Calu3 (cell line): ENCODE measurements around the gene CASTOR1. TPM values are rescaled to one million over a fixed set of nuclear protein-coding genes. Genes with fewer than 3 reads are reported as not detected.

Experiments
- BruUV-seq: library from RNA; stranded (reverse); fragments of 400-500 nt; replicated peaks from 2 replicates; lab custom pipeline; 2021; lab: Mats Ljungman, UMichigan
- CTCF ChIA-PET: fragments of 300-600 bp; sonication (Branson Sonifier 250); formaldehyde crosslinking; loops from one replicate; lab custom pipeline; 2022; ENCODE audit warnings: antibody characterized with exemption; lab: Charles Lee
- DNase-seq: peaks from one replicate; pipeline ENCODE4 v3.0.0; 2022
- H3K27ac Mint-ChIP-seq: one replicate; pipeline ENCODE4 v1.8.0; 2022; ENCODE audit warnings: mixed read lengths; ENCODE audit not compliant: unreplicated experiment
- H3K27me3 Mint-ChIP-seq: one replicate; pipeline ENCODE4 v1.8.0; 2022; ENCODE audit warnings: mixed read lengths; ENCODE audit not compliant: unreplicated experiment
- H3K36me3 Mint-ChIP-seq: one replicate; pipeline ENCODE4 v1.8.0; 2022; ENCODE audit warnings: mild to moderate bottlenecking, moderate library complexity, mixed read lengths; ENCODE audit not compliant: insufficient read depth, unreplicated experiment
- H3K4me1 Mint-ChIP-seq: one replicate; pipeline ENCODE4 v1.8.0; 2022; ENCODE audit warnings: mild to moderate bottlenecking, low read depth, mixed read lengths; ENCODE audit not compliant: unreplicated experiment
- H3K4me3 Mint-ChIP-seq: one replicate; pipeline ENCODE4 v1.8.0; 2022; ENCODE audit warnings: mild to moderate bottlenecking, low read depth, moderate library complexity, mixed read lengths; ENCODE audit not compliant: unreplicated experiment
- H3K9me3 Mint-ChIP-seq: one replicate; pipeline ENCODE4 v1.8.0; 2022; ENCODE audit warnings: low read depth, mixed read lengths; ENCODE audit not compliant: unreplicated experiment
- CTCF ChIP-seq: fragments of 200-600 bp; IDR thresholded peaks from one replicate; pipeline ENCODE4 v1.8.0; 2022; ENCODE audit warnings: antibody characterized with exemption; ENCODE audit not compliant: unreplicated experiment
- intact Hi-C: fragments of 100-400 bp; cut with micrococcal nuclease; formaldehyde crosslinking; loops from one replicate; pipeline ENCODE4 v1.10.0; 2022; ENCODE audit not compliant: unreplicated experiment
- total RNA-seq: library from RNA; stranded (reverse); gene quantifications from 2 replicates; pipeline ENCODE4 v1.2.3, GENCODE V29; 2022

CASTOR1 gene
- total RNA-seq, 1 experiment from 2014 or later: 14.2 TPM

GRCh38 chr22:30273711-30274436 lies 15.4 kb downstream of the CASTOR1 start:
- no TSS peak for BruUV-seq
- Mint-ChIP-seq H3K4me3 (no peak overlapping the region), H3K27ac (no peak overlapping the region), H3K9me3 (no peaks in the 10 kb centered on the region), H3K27me3 (no peaks in the 10 kb centered on the region), H3K36me3 (no peaks in the 10 kb centered on the region), H3K4me1 (peaks cover 9% of the 10 kb centered on the region)
- CTCF ChIA-PET: no interaction called here
- TF ChIP-seq CTCF: no peak
- DNase-seq: no peak
- intact Hi-C loops: loop anchor here (10.0 kb wide), 1 partner anchor 51 kb away; the partner anchor contains the start of gene TBC1D10A

- H3K36me3 Mint-ChIP-seq: no peaks in the 10 kb centered on the region
- no TSS peak for BruUV-seq
- no peak overlapping the region for H3K27ac Mint-ChIP-seq
- TF ChIP-seq CTCF: no peak
- no peak for DNase-seq
- CTCF ChIA-PET: interaction anchor here (0.7 kb wide), 1 partner anchor 10 kb away, joined by 4 read pairs; no protein-coding TSS in a partner anchor
- intact Hi-C loops: loop anchor here (10.0 kb wide), 1 partner anchor 52 kb away; the partner anchor contains the start of gene TBC1D10A
- no peaks in the 10 kb centered on the region for H3K27me3 Mint-ChIP-seq
- no peaks in the 10 kb centered on the region for H3K9me3 Mint-ChIP-seq
- no peak overlapping the region for H3K4me3 Mint-ChIP-seq
- peaks cover 6% of the 10 kb centered on the region for H3K4me1 Mint-ChIP-seq
Measured at GRCh38 chr22:30272781-30273601, 16.3 kb downstream of the CASTOR1 start.

- no TSS peak for BruUV-seq
- CTCF ChIA-PET: no interaction called here
- DNase-seq: no peak
- H3K27ac Mint-ChIP-seq: no peak overlapping the region
- H3K4me1 Mint-ChIP-seq: no peaks in the 10 kb centered on the region
- no peaks in the 10 kb centered on the region for H3K27me3 Mint-ChIP-seq
- no peaks in the 10 kb centered on the region for H3K36me3 Mint-ChIP-seq
- no peaks in the 10 kb centered on the region for H3K9me3 Mint-ChIP-seq
- intact Hi-C loops: loop anchor here (10.0 kb wide), 1 partner anchor 54 kb away; the partner anchor contains the start of gene TBC1D10A
- no peak for TF ChIP-seq CTCF
- no peak overlapping the region for H3K4me3 Mint-ChIP-seq
Measured at GRCh38 chr22:30270832-30271231, 18.5 kb downstream of the CASTOR1 start.

- TF ChIP-seq CTCF: no peak
- no TSS peak for BruUV-seq
- CTCF ChIA-PET: interaction anchor here (1.4 kb wide), 1 partner anchor 19 kb away, joined by 3 read pairs; no protein-coding TSS in a partner anchor
- Mint-ChIP-seq H3K9me3 (no peaks in the 10 kb centered on the region), H3K27ac (no peak overlapping the region), H3K4me3 (no peak overlapping the region), H3K4me1 (peaks cover 4% of the 10 kb centered on the region), H3K27me3 (no peaks in the 10 kb centered on the region), H3K36me3 (no peaks in the 10 kb centered on the region)
- no peak for DNase-seq
- intact Hi-C loops: no loop called here
Measured at GRCh38 chr22:30268331-30268730, 21.0 kb downstream of the CASTOR1 start.
